GM18511 (cell line): Measurements from ENCODE around the gene OR2H1.
"Not testable (repeated sequence)": the region's sequence is repeated elsewhere in the genome, so short reads cannot be mapped to it uniquely, and the experiment has no call there.

Source experiments
- ATAC-seq: cut with Tn5 transposase; IDR thresholded peaks from one replicate; pipeline ENCODE4 v1.9.1; 2021; ENCODE audit warnings: mild to moderate bottlenecking, moderate library complexity; ENCODE audit not compliant: unreplicated experiment

The OR2H1 gene

DNA sequence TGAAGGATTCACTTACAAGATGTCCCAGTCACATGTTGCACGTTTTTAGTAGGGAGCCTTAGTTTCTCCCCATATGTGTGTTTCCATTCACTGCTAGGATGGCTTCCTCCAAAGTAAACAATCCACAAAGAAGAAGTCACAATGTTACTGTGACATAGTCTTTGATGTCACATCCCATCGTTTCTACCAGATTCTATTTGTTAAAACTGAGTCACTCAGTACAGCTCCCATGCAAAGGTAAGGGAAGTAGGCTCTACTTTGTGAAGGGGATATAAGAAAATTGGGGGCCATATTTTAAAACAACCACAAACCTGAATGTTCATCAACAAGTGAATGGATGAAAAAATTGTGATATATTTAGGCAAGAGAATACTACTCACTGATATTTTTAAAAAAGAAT, at the start of gene OR2H1, which contains the start of gene OR11A1:
Gene OR2H1 (plus strand): TSS at position 185 of the 400 bp plus-strand sequence. CDS start 4,615 bp downstream, outside the sequence.
Gene OR11A1 (minus strand): TSS at position 101 of the 400 bp plus-strand sequence. CDS start 29,430 bp downstream, outside the sequence.
- no peak for ATAC-seq

DNA sequence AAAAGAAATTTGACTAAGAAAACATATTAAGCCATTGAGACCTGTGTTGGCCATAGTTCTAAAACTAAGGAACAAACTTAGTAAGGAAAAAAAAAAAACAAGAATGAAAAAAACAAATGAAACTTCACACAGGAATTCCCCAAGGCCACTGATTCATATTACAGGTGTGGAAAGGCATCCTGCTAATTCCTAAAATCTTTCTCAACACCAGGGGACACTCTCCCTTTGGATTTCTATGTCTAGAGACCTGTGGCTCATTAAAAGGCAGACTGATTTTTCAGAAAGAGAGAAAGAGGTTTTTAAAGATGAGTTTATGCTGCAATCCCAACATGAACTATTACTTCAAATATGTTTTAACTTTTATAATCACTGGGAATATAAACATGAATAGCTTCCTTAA, 42.4 kb upstream of the OR2H1 start, which contains the start of gene OR12D1:
Gene OR12D1 (plus strand): TSS at position 341 of the 400 bp plus-strand sequence.
- no peak for ATAC-seq

DNA sequence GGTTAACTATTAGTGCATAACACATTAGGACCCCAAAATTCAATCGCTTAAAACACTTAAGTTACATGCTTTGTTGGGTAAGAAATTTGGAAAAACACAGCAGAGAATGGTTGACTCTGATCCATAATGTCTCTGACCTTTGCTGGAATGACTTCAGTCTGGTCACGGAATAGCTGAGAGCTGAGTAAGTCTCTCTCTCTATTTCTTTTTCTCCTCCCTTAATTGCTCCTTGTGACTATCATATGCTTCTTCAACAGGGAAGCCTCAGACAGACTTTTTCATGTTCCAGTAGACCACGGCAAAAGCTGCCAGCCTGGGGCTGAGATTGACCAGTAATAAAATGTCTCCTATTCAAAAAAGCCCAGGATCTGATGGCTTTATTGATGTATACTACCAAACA, 37.4 kb upstream of the OR2H1 start:
- ATAC-seq = no peak

DNA sequence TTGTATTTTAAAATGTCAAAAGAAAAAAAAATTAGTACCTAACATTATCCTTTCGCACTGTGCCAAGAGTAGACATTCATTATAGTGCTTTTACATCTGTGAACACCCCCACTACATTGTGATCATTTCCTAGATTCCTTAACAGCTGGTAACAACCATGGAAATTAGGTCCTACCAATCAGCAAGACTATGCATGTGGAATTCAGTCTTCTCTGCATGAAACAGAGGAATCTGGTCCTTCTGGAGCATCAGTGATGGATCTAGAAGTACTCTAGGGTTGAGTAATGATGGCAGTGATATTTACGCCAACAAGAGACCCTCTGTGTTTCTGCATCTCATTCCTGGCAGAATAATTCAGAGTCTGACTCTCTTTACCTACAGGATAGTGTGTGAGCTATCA, 32.8 kb upstream of the OR2H1 start:
- ATAC-seq = no peak

DNA sequence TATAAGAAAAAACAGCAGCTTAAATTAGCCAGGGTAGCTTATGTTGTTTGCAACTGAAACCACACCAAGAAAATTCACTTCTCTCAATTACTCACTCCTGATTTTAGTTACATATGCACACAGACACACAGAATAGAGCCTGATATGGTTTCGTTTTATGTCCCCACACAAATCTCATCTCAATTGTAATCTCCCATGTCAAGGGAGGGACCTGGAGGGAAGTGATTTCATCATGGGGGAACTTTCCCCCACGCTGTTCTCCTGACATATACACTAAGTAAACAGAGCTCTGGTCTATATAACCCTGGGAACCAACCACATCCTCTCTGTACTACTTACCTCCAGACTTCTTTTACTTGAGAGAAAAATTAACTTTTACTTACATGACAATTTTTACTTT, 32.4 kb upstream of the OR2H1 start:
- no peak for ATAC-seq

DNA sequence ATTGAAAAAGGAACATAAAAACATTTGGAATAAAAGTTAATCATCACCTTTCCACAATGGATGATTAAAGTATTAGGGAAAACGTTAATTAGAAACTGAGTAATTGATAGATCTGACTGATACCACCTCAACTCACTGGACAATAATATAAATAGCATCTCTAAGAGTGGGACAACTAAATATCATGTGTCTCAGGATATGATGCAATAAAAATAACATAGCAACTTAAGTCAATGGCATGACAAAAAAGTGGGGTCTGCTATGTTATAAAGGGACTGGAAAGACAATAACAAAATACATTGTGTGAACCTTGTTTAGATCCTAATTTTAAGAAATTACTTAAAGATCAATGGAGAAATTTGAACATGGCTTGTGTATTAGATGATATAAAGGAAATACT, 31.9 kb upstream of the OR2H1 start:
- ATAC-seq = no peak

DNA sequence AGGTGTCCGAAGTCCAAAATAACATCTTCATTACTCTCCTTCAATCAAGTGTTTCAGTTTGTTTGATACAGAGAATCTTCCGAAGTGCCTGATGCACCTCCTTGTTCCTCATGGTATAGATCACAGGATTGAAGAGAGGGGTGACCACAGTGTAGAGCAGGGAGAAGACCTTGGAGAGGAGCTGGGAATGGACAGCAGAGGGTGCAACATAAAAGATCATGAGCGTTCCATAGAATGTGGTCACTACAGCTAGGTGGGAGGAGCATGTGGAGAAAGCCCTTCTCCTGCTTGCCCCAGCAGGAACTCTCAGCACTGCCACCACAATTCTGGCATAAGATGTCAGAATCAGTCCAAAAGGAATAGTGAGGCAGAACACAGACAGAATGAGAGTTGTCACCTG, 30.3 kb upstream of the OR2H1 start:
- no peak for ATAC-seq

DNA sequence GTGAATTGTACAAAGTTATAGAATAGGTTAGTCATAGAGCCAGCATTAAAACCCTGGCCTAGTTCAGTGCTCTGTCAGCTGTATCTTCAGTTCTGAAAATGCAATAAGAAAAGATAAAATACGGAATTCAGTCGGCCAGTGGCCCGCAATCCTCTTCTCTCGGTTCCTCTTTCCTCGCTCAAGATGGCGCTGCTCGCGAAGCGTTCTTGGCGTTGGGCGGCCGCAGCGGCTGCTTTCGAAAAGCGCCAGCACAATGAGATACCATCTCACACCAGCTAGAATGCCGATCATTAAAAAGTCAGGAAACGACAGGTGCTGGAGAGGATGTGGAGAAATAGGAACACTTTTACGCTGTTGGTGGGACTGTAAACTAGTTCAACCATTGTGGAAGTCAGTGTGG, 20.2 kb upstream of the OR2H1 start:
- ATAC-seq = not testable (repeated sequence)

DNA sequence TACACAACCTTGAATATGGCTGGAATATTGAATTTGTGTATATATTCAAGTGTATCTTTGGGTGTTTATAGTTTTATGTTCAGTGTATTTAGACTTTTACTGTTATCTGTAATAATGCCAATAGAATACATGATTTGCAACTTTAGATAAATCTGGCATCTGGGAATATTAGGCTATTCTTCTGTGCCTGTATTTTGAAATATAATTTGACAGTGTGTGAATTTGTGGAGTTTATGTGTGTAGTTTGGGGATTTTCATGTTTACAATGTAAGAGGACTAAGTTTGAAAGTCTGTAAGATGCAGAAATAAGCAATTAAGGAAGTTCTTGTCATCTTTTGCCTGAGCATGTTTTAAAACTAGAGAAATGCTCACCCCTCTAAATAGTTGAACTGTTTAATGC, 17.9 kb upstream of the OR2H1 start, which contains the start of gene OR10C1:
Gene OR10C1 (plus strand): TSS at position 301 of the 400 bp plus-strand sequence. CDS start 710 bp downstream, outside the sequence.
- ATAC-seq = no peak

DNA sequence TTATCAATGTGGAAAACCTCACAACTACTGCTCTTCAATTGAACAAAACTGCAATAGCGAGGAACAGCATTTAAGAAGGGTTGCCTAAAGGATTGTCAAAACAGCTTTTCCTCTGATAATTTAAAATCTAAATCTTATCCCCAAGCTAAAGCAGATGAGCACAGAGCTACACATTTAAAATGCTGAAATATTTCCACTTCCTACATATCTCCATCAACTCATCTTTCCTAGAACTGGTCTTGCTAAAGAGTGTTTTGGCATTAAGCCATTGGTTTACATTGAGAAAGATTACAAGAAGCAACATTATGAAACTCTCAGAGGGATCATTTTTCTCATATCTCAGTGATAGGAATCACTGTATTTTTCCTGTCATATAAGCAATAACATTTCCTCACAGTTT, 14.2 kb upstream of the OR2H1 start:
- no peak for ATAC-seq

DNA sequence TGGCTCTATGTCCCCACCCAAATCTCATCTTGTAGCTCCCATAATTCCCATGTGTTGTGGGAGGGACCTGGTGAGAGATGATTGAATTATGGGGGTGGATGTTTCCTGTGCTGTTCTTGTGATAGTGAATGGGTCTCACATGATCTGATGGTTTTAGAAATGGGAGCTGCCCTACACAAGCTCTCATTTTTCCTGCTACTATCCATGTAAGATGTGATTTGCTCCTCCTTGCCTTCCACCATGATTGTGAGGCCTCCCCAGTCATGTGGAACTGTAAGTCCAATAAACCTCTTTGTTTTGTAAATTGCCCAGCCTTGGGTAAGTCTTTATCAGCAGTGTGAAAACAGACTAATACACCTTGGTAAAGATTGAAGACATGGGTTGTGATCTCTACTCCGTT, 12.9 kb upstream of the OR2H1 start:
- ATAC-seq = not testable (repeated sequence)

DNA sequence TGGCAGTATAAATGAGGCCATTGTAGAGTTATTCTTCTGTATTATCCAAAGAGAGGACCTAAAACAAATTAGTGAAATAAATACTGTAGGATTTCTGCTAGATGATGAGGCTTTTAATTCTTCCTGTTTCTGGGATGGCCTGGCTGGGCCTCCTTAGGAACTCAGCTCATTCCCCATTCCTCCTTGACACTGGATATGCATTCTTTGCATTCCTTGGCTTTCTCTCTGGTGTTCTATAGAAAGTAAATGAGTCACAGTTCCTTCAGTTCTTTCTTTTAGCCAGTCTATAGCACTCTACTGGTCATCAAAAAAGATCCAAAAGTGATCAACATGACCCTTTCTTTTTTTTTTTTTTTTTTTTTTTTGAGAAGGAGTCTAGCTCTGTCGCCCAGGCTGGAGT, 9.3 kb upstream of the OR2H1 start:
- ATAC-seq = no peak

DNA sequence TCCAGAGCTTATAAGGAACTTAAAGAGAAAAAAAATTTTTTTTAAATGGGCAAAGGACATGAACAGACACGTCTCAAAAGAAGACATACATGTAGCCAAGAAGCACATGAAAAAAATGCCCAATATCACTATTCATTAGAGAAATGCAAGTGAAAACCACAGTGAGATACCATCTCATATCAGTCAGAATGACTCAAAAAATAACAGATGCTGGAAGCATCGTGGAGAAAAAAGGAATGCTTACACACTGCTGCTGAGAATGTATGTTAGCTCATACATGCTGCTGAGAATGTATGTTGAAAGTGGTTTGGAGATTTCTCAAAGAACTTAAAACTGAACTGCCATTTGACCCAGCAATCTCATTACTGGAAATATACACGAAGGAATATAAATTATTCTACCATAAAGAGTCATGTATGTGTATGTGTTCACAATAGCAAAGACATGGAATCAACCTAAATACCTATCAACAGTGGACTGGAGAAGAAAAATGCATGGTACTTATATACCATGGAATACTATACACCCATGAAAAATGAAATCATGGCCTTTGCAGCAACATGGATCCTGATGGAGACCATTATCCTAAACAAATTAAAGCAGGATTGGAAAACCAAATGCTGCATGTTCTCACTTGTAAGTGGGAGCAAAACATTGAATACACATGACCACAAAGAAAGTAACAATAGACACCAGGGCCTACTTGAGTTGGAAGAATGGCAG, 5.3 kb upstream of the OR2H1 start:
- no peak for ATAC-seq

DNA sequence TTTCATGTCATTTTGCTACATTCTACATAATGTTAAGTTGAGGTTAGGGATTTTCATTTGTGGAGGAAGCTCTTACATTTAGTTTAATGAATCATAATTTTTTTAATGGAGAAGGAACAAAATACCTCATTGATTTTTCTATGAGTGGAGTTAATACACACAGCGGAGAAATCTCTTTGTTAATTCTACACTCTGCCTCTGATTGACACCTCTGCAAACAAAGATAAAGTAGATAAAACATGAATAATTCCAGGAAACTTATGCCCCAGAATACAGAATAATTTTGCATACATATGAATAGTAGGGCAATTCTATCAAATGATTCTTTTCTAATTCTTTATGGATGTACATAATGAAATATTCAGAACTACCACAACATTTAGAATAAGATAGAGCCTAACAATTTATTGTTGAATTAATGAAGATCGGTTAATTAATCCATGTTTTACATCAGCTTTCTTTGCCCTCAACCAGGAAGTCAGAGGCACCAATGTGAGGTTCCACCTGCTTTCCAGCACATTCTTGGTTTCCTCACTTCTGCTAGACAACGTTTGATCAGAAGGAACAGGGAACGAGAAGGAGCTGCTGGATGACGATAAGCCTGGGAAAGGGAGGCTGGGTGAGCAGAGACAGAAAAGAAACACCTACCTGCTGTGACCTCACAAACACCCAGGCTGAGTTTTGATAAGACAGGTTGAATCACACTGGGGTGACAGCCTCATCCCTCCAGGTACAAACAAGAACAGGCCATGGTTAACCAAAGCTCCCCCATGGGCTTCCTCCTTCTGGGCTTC, 4.3 kb downstream of the OR2H1 start:
- ATAC-seq = no peak

DNA sequence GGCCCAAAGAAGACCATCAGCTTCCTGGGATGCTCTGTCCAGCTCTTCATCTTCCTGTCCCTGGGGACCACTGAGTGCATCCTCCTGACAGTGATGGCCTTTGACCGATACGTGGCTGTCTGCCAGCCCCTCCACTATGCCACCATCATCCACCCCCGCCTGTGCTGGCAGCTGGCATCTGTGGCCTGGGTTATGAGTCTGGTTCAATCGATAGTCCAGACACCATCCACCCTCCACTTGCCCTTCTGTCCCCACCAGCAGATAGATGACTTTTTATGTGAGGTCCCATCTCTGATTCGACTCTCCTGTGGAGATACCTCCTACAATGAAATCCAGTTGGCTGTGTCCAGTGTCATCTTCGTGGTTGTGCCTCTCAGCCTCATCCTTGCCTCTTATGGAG, 5.1 kb downstream of the OR2H1 start:
- no peak for ATAC-seq

DNA sequence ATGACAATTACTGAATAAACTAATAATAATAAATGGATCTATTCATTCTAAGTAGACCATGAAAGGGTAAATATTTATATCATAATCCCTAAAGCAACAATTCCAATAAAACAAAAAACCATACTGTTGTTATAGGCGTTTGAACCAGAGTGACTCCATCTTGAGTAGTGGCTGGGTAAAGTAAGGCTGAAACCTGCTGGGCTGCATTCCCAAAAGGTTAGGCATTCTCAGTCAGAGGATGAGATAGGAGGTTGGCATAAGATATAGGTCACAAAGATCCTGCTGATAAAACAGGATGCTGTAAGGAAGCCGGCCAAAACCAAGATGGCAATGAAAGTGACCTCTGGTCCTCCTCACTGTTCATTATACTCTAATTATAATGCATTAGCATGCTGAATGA, 8.3 kb downstream of the OR2H1 start:
- ATAC-seq = no peak

DNA sequence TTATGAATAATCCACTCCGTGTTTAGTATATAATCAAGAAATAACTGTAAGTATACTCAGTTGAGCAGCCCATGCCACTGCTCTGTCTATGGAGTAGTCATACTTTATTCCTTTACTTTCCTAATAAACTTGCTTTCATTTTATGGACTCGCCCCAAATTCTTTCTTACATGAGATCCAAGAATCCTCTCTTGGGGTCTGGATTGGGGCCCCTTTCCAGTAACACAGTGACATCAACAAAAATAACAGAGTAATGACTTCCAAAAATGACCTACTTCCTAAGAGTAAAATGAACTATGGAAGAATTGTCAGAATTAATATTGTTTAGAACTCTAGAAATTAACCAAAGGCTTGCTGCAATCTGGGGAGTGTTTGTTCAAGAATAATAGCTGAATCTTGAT, 8.8 kb downstream of the OR2H1 start:
- ATAC-seq = no peak

DNA sequence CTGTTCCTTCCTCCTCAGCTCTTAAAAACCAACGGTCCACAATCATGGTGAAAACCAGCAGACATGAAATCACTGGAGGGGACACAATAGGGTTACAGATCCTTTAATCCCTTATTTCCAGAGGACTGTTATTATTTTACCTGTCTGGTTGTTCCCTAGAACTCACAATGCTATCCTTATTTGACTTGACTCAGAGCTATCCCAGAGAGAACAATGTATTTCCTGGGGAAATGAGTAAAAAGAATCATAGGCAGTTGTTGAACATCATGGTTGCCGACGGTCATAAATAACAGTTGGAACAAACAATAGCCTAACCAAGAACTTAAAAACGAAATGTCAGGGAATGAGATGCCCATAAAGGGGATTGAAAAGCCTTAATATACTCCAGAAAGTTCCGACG, 9.3 kb downstream of the OR2H1 start:
- no peak for ATAC-seq

DNA sequence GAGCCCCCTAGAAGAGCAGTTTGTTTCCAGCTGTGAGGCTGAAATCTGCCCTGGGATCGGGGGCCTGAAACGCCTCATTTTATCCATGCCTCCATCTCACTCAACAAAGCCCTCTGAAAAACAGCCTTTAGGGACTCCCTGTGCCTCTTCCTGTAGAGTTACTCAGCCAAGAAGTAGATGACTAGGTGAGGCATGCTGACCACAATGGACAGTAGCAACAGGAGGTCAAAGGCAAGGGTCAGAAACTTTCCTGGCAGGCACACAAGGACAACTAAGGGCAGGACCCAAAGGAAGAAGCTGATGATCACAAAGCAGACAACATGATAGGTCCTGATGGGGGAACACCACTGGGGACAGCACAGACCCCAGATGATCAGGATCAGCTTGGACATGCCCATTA, 18.0 kb downstream of the OR2H1 start:
- no peak for ATAC-seq

DNA sequence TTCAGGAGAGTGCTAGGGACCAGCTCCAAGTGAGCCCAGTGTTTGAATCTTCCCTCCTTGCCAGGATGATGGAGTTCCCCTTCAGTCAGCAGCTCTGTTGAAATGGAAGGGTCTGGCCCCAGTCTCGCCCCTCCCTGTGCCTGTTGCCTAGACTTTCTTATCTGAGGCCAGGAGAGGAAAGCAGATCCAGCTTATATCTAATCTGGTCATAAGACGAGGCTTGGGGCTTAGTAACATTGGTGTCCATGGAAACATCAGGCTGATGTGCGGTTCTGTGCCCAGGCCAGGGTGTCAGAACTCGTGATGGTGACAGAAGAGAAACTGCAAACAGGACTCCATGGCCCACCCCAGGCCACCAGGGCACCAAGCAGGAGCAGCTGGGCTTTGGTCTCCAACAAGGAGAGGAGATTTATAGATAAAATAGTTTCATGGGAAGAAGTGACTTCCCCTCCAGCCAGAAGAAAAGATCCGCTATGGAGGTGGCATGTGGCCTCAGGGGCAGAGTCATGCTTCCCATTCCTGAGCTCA, 21.0 kb downstream of the OR2H1 start:
- no peak for ATAC-seq

DNA sequence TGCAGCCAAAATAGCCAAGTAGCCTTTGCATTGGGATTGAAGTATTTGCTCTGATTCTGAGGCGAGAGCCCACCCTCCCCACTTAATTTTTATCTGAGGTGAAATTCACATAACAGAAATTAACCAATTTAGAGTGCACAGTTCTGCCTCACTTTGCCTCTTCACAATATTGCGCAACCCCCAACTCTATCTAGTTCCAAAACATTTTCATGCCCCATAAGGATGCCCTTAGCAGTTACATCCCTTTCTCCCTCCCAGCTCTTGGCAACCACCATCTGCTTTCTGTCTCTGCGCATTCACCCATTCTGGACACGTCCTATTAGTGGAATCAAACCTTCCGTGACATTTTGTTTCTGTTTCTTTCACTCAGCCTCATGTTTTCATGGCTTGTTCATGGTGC, 21.8 kb downstream of the OR2H1 start:
- no peak for ATAC-seq

DNA sequence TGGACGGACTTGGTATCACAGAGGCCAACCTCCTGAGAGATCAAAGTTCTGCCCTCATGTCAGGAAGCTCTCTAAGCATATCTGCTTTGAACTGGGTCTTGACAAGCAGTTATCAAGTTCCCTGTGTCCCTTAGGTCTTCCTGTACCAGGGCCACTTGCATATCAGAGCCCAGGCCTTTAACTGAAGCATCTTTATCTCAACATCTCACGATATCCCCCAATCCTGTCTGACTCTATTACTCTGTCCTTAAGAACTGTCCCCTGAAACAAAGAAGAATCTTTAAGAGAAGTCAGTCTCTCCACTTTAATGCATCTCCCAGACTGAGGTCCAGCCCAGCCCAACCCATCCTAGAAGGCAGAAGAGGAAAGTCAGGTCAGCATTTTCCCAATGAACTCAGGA, 22.6 kb downstream of the OR2H1 start:
- no peak for ATAC-seq
